Astrocyte of the cerebellum (primary cell): ENCODE results near the gene NTM.

Experiments
- DNase-seq: peaks from one replicate; pipeline ENCODE4 v3.0.0-alpha.2; 2011; ENCODE audit warnings: low read depth
- H3K4me3 ChIP-seq: 2 replicates; pipeline ENCODE4 v1.5.1; 2011; ENCODE audit warnings: mild to moderate bottlenecking, low read depth, low read length, moderate library complexity
- CTCF ChIP-seq: IDR thresholded peaks from 2 replicates; pipeline ENCODE4 v1.5.1; 2012; ENCODE audit warnings: low read length, low read depth, moderate library complexity, mild to moderate bottlenecking; ENCODE audit errors: missing control alignments
- in situ Hi-C: cut with HindIII; loops from 2 replicates; pipeline ENCODE4 v1.10.0; 2017; ENCODE audit warnings: low sequenced_read_pairs

Gene NTM

GRCh38 chr11:131924001-131924400 lies 553.6 kb downstream of the NTM start:
- no peak for DNase-seq
- in situ Hi-C loops, result no loop called here
- TF ChIP-seq CTCF, result no peak
- H3K4me3 ChIP-seq, result no peak overlapping the region

- no peak overlapping the region for H3K4me3 ChIP-seq
- in situ Hi-C loops, result no loop called here
- no peak for TF ChIP-seq CTCF
- DNase-seq, result peak; percentile 49
Observed at GRCh38 chr11:131924457-131925201, 554.2 kb downstream of the NTM start.

GRCh38 chr11:131925829-131926228 lies 555.4 kb downstream of the NTM start:
- no peak for TF ChIP-seq CTCF
- no peak for DNase-seq
- in situ Hi-C loops, result no loop called here
- H3K4me3 ChIP-seq, result no peak overlapping the region

- H3K4me3 ChIP-seq, result no peak overlapping the region
- no peak for TF ChIP-seq CTCF
- DNase-seq, result no peak
- in situ Hi-C loops, result no loop called here
Observed at GRCh38 chr11:131928992-131929391, 558.6 kb downstream of the NTM start.

GRCh38 chr11:131932584-131933325 lies 562.3 kb downstream of the NTM start:
- TF ChIP-seq CTCF, result no peak
- in situ Hi-C loops, result no loop called here
- H3K4me3 ChIP-seq, result no peak overlapping the region
- DNase-seq, result no peak

GRCh38 chr11:131934006-131934405 lies 563.6 kb downstream of the NTM start:
- TF ChIP-seq CTCF, result no peak
- DNase-seq, result no peak
- H3K4me3 ChIP-seq, result no peak overlapping the region
- in situ Hi-C loops, result no loop called here
